ENCODE data around the gene NKD1. TPM values are rescaled to one million over a fixed set of nuclear protein-coding genes. Genes with fewer than 3 reads are reported as not detected.

NKD1 gene
- total and polyA plus RNA-seq, 2 of the 8 experiments (the other 6 are each of a cell fraction or from before 2014, with no cell fraction given), result 0.70 to 4.5 TPM

- ChIA-PET POLR2A (ENCODE audit: partially characterized antibody) (no interaction called here), CTCF (ENCODE audit: partially characterized antibody) (interaction anchor here (0.7 to 4.7 kb wide), 10 partner anchors 12 to 184 kb away, joined by 3 to 30 read pairs (median 4); partner anchors contain the start of gene NKD1)
- Histone ChIP-seq H3K4me1 (replicated peaks in 1 of 4; ENCODE audit: control insufficient read depth in 3 of 4, insufficient read depth in 4 of 4, low read length in 3 of 4) (no peaks in the 10 kb centered on the region), H3K9me3 (ENCODE audit: insufficient read depth in 2 of 2, low read depth in 1 of 2, low read length in 1 of 2) (no peaks in the 10 kb centered on the region), H2AK5ac (ENCODE audit: low read depth, low read length) (no peak overlapping the region), H2BK20ac (ENCODE audit: low read length) (no peak overlapping the region), H3K56ac (replicated peaks; ENCODE audit: insufficient read length, low read depth, low read length) (no peak overlapping the region), H3K36me3 (ENCODE audit: control insufficient read depth in 2 of 4, insufficient read depth in 4 of 4, low read length in 3 of 4) (no peaks in the 10 kb centered on the region), H4K5ac (ENCODE audit: insufficient read length, low read depth, low read length) (no peak overlapping the region), H3K18ac (ENCODE audit: extremely low read depth, low read length) (no peak overlapping the region), H3K4me2 (ENCODE audit: insufficient read depth in 1 of 2, low read depth in 2 of 2, low read length in 2 of 2) (no peak overlapping the region), H2BK120ac (replicated peaks; ENCODE audit: low read depth, low read length) (no peak overlapping the region), H3K27me3 (replicated peaks in 1 of 4; ENCODE audit: control insufficient read depth in 3 of 4, extremely low read depth in 1 of 4, insufficient read depth in 3 of 4, low read length in 3 of 4) (no peaks in the 10 kb centered on the region), H4K91ac (replicated peaks; ENCODE audit: insufficient read length, low read length) (no peak overlapping the region), H4K8ac (ENCODE audit: extremely low read depth, insufficient read depth, low read length) (peak overlapping the region; percentile 11; the same call in 1 of the 2 replicates), H3K4ac (replicated peaks; ENCODE audit: insufficient read length, low read depth, low read length) (no peak overlapping the region), H3K4me3 (ENCODE audit: extremely low read depth in 1 of 4, insufficient read depth in 2 of 4, low read depth in 3 of 4, low read length in 4 of 4) (no peak overlapping the region), H3K23me2 (ENCODE audit: low read depth, low read length) (no peaks in the 10 kb centered on the region), H2BK5ac (ENCODE audit: low read depth, low read length) (no peak overlapping the region; the same call in 1 of the 2 replicates), H3K79me2 (ENCODE audit: control insufficient read depth in 1 of 2, insufficient read depth in 2 of 2, low read length in 2 of 2) (no peaks in the 10 kb centered on the region), H3K27ac (ENCODE audit: low read depth, low read length) (no peak overlapping the region), H2BK12ac (ENCODE audit: low read depth, low read length) (no peak overlapping the region), H3K23ac (ENCODE audit: insufficient read length) (no peak overlapping the region), H4K20me1 (replicated peaks in 1 of 2; ENCODE audit: control insufficient read depth in 1 of 2, insufficient read depth in 2 of 2, low read length in 2 of 2) (no peaks in the 10 kb centered on the region), H3K9ac (replicated peaks in 1 of 4; ENCODE audit: extremely low read depth in 1 of 4, low read depth in 3 of 4, low read length in 3 of 4) (no peak overlapping the region), H3K79me1 (ENCODE audit: low read depth, low read length) (no peaks in the 10 kb centered on the region), H3K14ac (ENCODE audit: insufficient read length) (no peak overlapping the region), H2BK15ac (ENCODE audit: low read length) (no peak overlapping the region), H2AFZ (ENCODE audit: low read length) (no peak overlapping the region)
- FAIRE-seq, result no peak
- WGBS, 2 experiments (ENCODE audit: extremely low coverage in 1 of 2, insufficient coverage in 1 of 2, insufficient read length in 1 of 2, insufficient replicate concordance in 2 of 2, low coverage in 1 of 2, low lambda C conversion rate in 2 of 2, missing lambda C conversion rate in 1 of 2), result 91% methylated on average over 16 of the region's 16 CpGs; no CpG with 5 or more reads in 1 of the 2 experiments
- DNase-seq (ENCODE audit: low read depth in 1 of 2, low spot score in 2 of 2), result no peak
- TF ChIP-seq CBX8 (IDR thresholded peaks at IDR 0.05; ENCODE audit: borderline replicate concordance, low read depth, low read length), result no peak
- no peak for TF ChIP-seq ATF3 (IDR thresholded peaks at IDR 0.05; ENCODE audit: insufficient read depth, low read depth, low read length)
- TF ChIP-seq SUZ12 (IDR thresholded peaks at IDR 0.05; ENCODE audit: low read length), result no peak
- TF ChIP-seq CEBPB (IDR thresholded peaks at IDR 0.05; ENCODE audit: low read depth, low read length), result no peak
- TF ChIP-seq, protein P1, sequence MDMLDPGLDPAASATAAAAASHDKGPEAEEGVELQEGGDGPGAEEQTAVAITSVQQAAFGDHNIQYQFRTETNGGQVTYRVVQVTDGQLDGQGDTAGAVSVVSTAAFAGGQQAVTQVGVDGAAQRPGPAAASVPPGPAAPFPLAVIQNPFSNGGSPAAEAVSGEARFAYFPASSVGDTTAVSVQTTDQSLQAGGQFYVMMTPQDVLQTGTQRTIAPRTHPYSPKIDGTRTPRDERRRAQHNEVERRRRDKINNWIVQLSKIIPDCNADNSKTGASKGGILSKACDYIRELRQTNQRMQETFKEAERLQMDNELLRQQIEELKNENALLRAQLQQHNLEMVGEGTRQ (IDR thresholded peaks at IDR 0.05; ENCODE audit: low read length), result no peak
- TF ChIP-seq SP4 (IDR thresholded peaks at IDR 0.05; ENCODE audit: low read length), result no peak
- no peak for TF ChIP-seq CHD1 (IDR thresholded peaks at IDR 0.05; ENCODE audit: low read depth, low read length)
- TF ChIP-seq TCF12 (IDR thresholded peaks at IDR 0.05; ENCODE audit: low read depth, low read length), result no peak
- no peak for TF ChIP-seq CHD2 (IDR thresholded peaks at IDR 0.05; ENCODE audit: low read length)
These were observed 74.6 kb downstream of the NKD1 start for GRCh38 chr16:50622643-50623369.

All from H1 (cell line).